ENCODE measurements around the gene OR2AT4. TPM values are rescaled to one million over a fixed set of nuclear protein-coding genes. Genes with fewer than 3 reads are reported as not detected.

OR2AT4 gene
- total and polyA plus RNA-seq, 2 of the 4 experiments (the other 2 are of a cell fraction) = not detected

DNA sequence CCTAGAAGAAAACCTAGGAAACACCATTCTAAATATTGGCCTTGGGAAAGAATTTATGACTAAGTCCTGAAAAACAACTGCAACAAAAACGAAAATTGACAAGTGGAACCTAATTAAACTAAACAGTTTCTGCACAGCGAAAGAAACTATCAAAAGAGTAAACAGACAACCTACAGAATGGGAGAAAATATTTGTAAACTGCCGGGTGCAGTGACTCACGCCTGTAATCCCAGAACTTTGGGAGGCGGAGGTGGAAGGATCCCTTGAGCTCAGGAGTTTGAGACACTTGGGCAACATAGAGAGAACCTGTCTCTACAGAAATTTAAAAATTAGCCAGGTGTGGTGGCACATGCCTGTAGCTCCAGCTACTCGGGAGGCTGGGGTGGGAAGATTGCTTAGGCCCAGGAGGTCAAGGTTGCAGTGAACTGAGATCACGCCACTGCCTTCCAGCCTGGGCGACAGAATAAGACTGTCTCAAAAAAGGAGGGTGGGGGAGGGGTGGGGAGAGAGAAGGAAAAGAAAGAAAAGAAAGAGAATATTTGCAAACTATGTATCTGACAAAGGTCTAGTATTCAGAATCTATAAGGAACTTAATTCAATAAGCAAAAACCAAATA is 14.0 kb downstream of the OR2AT4 start:
- no peak overlapping the region for H3K4me3 ChIP-seq (ENCODE audit: insufficient read depth, low read depth, low read length)
- in situ Hi-C loops (cut with MboI; ENCODE audit: low sequenced_read_pairs) = no loop called here
- no peak overlapping the region for H3K56ac ChIP-seq (ENCODE audit: extremely low read depth, insufficient read depth, low read length)
- ChIA-PET CTCF (no interaction called here), POLR2A (ENCODE audit: unreplicated experiment) (no interaction called here)
- dilution Hi-C loops (cut with HindIII; ENCODE audit: low sequenced_read_pairs, unreplicated experiment) = no loop called here
- H3K27ac ChIP-seq (ENCODE audit: insufficient read depth, low read length) = no peak overlapping the region
- intact Hi-C loops (cut with micrococcal nuclease) = no loop called here
- BruUV-seq (replicated peaks) = no TSS peak
- H3K23ac ChIP-seq (ENCODE audit: low read depth, low read length) = no peak overlapping the region
- H2BK20ac ChIP-seq (ENCODE audit: low read depth, low read length) = no peak overlapping the region
- no peak overlapping the region for H3K4me2 ChIP-seq (ENCODE audit: low read depth, low read length)
- DNase-seq (no peak), ATAC-seq (ENCODE audit: low read depth) (no peak)
- 100% methylated on average over 2 of the region's 8 CpGs; no CpG with 5 or more reads in 1 of the 2 experiments for WGBS, 2 experiments (ENCODE audit: extremely low coverage in 2 of 2, insufficient read length in 1 of 2)
- no peak overlapping the region for H2BK5ac ChIP-seq (ENCODE audit: low read depth, low read length, poor library complexity, severe bottlenecking)
- no peak overlapping the region for H3K14ac ChIP-seq (replicated peaks; ENCODE audit: low read depth, low read length)
- no peaks in the 10 kb centered on the region for H3K36me3 ChIP-seq (ENCODE audit: control insufficient read depth, insufficient read depth, low read length)
- no peak overlapping the region for H2AK9ac ChIP-seq (replicated peaks; ENCODE audit: low read depth, low read length, poor library complexity)
- H3K9me3 ChIP-seq (ENCODE audit: control insufficient read depth, insufficient read depth, low read length) = no peaks in the 10 kb centered on the region
- H3K18ac ChIP-seq (ENCODE audit: low read depth, low read length) = no peak overlapping the region
- H3K4me1 ChIP-seq (ENCODE audit: control insufficient read depth, insufficient read depth, low read length) = no peaks in the 10 kb centered on the region
- H3K79me1 ChIP-seq (ENCODE audit: low read depth in 1 of 2, low read length in 2 of 2) = no peaks in the 10 kb centered on the region
- H3K9me1 ChIP-seq (ENCODE audit: insufficient read depth, low read length) = no peaks in the 10 kb centered on the region
- no peak overlapping the region for H3K9ac ChIP-seq (ENCODE audit: low read depth, low read length)
- TF ChIP-seq RAD21 (IDR thresholded peaks at IDR 0.05; ENCODE audit: low read length) = no peak
- TF ChIP-seq, protein P1, sequence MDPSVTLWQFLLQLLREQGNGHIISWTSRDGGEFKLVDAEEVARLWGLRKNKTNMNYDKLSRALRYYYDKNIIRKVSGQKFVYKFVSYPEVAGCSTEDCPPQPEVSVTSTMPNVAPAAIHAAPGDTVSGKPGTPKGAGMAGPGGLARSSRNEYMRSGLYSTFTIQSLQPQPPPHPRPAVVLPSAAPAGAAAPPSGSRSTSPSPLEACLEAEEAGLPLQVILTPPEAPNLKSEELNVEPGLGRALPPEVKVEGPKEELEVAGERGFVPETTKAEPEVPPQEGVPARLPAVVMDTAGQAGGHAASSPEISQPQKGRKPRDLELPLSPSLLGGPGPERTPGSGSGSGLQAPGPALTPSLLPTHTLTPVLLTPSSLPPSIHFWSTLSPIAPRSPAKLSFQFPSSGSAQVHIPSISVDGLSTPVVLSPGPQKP (IDR thresholded peaks at IDR 0.05; ENCODE audit: borderline replicate concordance, low read depth, low read length) = no peak
- no peak for TF ChIP-seq RCOR1 (IDR thresholded peaks at IDR 0.05; ENCODE audit: insufficient replicate concordance, low read length)
- no peak for TF ChIP-seq SMC3 (IDR thresholded peaks at IDR 0.05; ENCODE audit: low read depth, low read length)
- no peak for TF ChIP-seq MAZ (IDR thresholded peaks at IDR 0.05; ENCODE audit: borderline replicate concordance, low read depth, low read length)
- TF ChIP-seq MAFK (IDR thresholded peaks at IDR 0.05; ENCODE audit: low read depth, low read length) = no peak
- TF ChIP-seq RFX5 (IDR thresholded peaks at IDR 0.05; ENCODE audit: low read depth, low read length) = no peak
- no peak for TF ChIP-seq MXI1 (IDR thresholded peaks at IDR 0.05; ENCODE audit: borderline replicate concordance, low read depth, low read length)
- no peak for TF ChIP-seq NFE2L2 (IDR thresholded peaks at IDR 0.05; ENCODE audit: low read depth, low read length)
- TF ChIP-seq, protein P2, sequence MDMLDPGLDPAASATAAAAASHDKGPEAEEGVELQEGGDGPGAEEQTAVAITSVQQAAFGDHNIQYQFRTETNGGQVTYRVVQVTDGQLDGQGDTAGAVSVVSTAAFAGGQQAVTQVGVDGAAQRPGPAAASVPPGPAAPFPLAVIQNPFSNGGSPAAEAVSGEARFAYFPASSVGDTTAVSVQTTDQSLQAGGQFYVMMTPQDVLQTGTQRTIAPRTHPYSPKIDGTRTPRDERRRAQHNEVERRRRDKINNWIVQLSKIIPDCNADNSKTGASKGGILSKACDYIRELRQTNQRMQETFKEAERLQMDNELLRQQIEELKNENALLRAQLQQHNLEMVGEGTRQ (IDR thresholded peaks at IDR 0.05; ENCODE audit: low read depth, low read length) = no peak
- TF ChIP-seq, protein P3, sequence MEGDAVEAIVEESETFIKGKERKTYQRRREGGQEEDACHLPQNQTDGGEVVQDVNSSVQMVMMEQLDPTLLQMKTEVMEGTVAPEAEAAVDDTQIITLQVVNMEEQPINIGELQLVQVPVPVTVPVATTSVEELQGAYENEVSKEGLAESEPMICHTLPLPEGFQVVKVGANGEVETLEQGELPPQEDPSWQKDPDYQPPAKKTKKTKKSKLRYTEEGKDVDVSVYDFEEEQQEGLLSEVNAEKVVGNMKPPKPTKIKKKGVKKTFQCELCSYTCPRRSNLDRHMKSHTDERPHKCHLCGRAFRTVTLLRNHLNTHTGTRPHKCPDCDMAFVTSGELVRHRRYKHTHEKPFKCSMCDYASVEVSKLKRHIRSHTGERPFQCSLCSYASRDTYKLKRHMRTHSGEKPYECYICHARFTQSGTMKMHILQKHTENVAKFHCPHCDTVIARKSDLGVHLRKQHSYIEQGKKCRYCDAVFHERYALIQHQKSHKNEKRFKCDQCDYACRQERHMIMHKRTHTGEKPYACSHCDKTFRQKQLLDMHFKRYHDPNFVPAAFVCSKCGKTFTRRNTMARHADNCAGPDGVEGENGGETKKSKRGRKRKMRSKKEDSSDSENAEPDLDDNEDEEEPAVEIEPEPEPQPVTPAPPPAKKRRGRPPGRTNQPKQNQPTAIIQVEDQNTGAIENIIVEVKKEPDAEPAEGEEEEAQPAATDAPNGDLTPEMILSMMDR (conservative IDR thresholded peaks at IDR 0.05; ENCODE audit: low read depth, low read length) = no peak
- no peak for TF ChIP-seq POLR2A (IDR thresholded peaks at IDR 0.05; ENCODE audit: low read depth, low read length)
- no peak for TF ChIP-seq CEBPB (IDR thresholded peaks at IDR 0.05; ENCODE audit: low read depth, low read length)
- TF ChIP-seq BHLHE40 (IDR thresholded peaks at IDR 0.05; ENCODE audit: low read depth, low read length) = no peak
- H4K91ac ChIP-seq (ENCODE audit: insufficient read depth, low read depth, low read length) = no peak overlapping the region
- H4K8ac ChIP-seq (ENCODE audit: low read depth in 2 of 2, low read length in 2 of 2) = no peak overlapping the region
- no peak overlapping the region for H4K5ac ChIP-seq (ENCODE audit: low read depth, low read length)
- no peak overlapping the region for H3K4ac ChIP-seq (ENCODE audit: low read depth, low read length)
- no peaks in the 10 kb centered on the region for H4K20me1 ChIP-seq (ENCODE audit: insufficient read depth, low read length)
- H3K27me3 ChIP-seq (ENCODE audit: control insufficient read depth, insufficient read depth, low read length) = peaks cover 5% of the 10 kb centered on the region; the same call in 1 of the 2 replicates
- no peak overlapping the region for H2BK15ac ChIP-seq (ENCODE audit: low read depth, low read length)
- no peak overlapping the region for H2AK5ac ChIP-seq (ENCODE audit: low read depth, low read length)
- H2AFZ ChIP-seq (replicated peaks; ENCODE audit: low read length, poor library complexity) = no peak overlapping the region
- no peak overlapping the region for H2BK120ac ChIP-seq (ENCODE audit: low read depth, low read length)

All from IMR-90 (cell line).